ENCODE results near the gene NCAN. TPM values are rescaled to one million over a fixed set of nuclear protein-coding genes. Genes with fewer than 3 reads are reported as not detected.

The NCAN gene
- total RNA-seq, result not detected in 2 replicates

DNA sequence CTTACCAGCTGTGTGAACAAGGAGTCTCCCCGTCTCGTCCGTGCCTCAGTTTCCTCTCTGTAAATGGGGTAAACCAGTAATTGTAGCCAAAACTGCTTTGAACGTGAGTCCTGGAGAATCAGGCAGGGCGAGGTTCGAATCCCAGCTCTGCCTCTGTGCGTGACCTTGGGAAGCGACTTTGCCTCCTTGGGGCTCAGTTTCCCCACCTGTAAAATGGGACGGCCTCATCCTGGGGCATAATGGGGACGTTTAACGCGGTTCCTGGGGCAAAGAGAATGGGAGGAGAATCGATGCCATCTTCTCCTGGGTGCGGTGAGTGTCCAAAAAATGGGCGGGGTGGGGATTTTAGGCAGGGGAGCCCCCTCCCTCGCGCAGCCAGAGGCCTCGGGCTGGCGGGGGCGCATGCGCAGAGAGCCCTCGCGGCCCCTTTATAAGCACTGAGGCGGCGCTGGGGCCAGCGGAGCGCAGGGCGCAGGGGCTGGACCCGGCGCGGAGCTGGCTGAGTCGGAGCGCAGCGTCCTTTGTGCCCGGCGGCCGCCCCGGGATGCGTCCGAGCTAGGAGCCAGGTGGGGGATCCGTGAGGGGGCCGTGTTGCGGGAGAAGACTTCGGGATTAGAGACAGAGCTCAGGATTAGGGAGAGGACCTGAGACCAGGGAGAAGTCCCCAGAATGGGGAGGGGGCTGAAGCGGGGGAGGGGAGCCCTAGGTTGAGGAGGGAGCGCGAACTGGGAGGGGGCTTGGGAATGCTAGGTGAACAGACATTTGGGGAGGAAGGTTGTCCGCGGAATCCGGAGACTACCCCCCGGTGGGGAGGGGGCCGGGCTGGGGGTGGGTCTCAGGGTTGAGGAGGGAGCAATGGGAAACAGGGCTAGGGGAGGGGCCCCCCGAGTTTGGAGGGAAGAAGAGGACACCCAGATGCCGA, at the start of gene NCAN:
NCAN (plus strand) TSS at position 460 of the 922 bp plus-strand sequence. CDS start 4,996 bp downstream, outside the sequence.

GRCh38 chr19:19170053-19170872, 41.5 kb upstream of the NCAN start, which contains the start of gene MEF2B:
TSS of gene MEF2B (minus strand) at chr19:19170263. CDS start at chr19:19150735, 19,528 bp downstream.

DNA sequence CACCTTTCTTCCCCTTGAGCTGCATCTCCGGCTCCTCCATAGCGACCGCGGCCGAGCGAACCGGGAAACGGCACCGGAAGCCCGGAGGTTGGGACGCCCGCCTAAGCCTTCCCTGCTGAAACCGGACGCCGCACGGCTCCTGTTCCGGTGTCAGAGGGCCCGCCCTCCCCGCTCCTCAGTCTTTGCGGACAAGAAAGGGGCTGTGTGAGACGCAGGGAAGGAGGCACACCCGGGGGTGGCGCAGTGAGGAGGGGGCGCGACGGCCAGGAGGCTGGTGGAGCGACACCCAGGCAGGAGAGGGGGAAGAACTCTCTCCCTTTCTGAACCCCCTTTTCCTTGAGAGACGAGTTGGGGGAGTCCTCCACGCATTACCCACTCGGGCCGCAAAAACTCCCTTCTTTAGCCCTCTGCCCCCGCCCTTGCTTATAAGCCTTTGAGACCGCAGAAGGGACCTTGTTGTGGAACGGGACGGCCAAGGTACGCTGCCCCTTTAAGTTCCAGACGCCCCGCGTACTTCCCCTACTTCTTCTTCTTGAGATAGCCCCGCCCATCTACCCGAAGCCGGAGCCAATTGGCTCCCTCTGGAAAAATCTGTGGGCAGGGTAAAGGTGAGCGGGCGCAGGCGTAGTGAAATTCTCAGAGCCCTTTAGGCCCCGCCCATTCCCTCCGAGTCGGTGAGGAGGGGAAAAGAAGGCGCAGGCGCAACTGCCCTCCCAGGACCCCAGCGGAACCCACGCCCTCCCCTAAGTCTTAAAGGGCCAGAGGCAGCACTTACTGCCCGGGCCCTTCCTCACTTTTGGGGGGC, 19.5 kb upstream of the NCAN start, which contains the start of the genes BORCS8 and RFXANK:
BORCS8 (minus strand) TSS at position 75 of the 805 bp plus-strand sequence; CDS start at position 40, 35 bp downstream.
RFXANK (plus strand) TSS at position 181 of the 805 bp plus-strand sequence. CDS start 1,689 bp downstream, outside the sequence.

GRCh38 chr19:19203012-19203856, 8.5 kb upstream of the NCAN start, which contains the start of gene NR2C2AP:
TSS of gene NR2C2AP (minus strand) at chr19:19203414. CDS start at chr19:19203060, 354 bp downstream.

Other genes starting within 250 kb of the NCAN start
- gene SUGP2, start 178.4 kb upstream of the NCAN start, total RNA-seq, result 13.8 and 19.7 TPM in 2 replicates
- gene ARMC6, start 178.4 kb upstream of the NCAN start, total RNA-seq, result 22.7 and 23.2 TPM in 2 replicates
- 6.2 and 8.1 TPM in 2 replicates for gene SLC25A42, start 148.0 kb upstream of the NCAN start, total RNA-seq
- 26.7 and 31.2 TPM in 2 replicates for gene TMEM161A, start 73.5 kb upstream of the NCAN start, total RNA-seq
- 0.19 TPM in 1 of 2 replicates, not detected in the other for gene MEF2B, start 41.7 kb upstream of the NCAN start, total RNA-seq
- gene BORCS8, start 19.8 kb upstream of the NCAN start, total RNA-seq, result 6.3 and 7.2 TPM in 2 replicates
- 54.1 and 68.8 TPM in 2 replicates for gene RFXANK, start 19.7 kb upstream of the NCAN start, total RNA-seq
- gene NR2C2AP, start 8.5 kb upstream of the NCAN start, total RNA-seq, result 6.4 and 9.1 TPM in 2 replicates
- 1.1 and 4.5 TPM in 2 replicates for gene TM6SF2, start 61.3 kb downstream of the NCAN start, total RNA-seq
- gene SUGP1, start 108.6 kb downstream of the NCAN start, total RNA-seq, result 23.2 and 29.7 TPM in 2 replicates
- 20.3 and 25.9 TPM in 2 replicates for gene MAU2, start 108.9 kb downstream of the NCAN start, total RNA-seq
- 37.8 and 56.0 TPM in 2 replicates for gene GATAD2A, start 193.7 kb downstream of the NCAN start, total RNA-seq

Measured in cardiac ventricle fibroblast (primary cell).